Calu3 (cell line): ENCODE measurements around the gene AZGP1. TPM values are rescaled to one million over a fixed set of nuclear protein-coding genes. Genes with fewer than 3 reads are reported as not detected.

Experiments used
- BruUV-seq: library from RNA; stranded (reverse); fragments of 400-500 nt; replicated peaks from 2 replicates; lab custom pipeline; 2021; lab: Mats Ljungman, UMichigan
- CTCF ChIA-PET: fragments of 300-600 bp; sonication (Branson Sonifier 250); formaldehyde crosslinking; loops from one replicate; lab custom pipeline; 2022; ENCODE audit warnings: antibody characterized with exemption; lab: Charles Lee
- DNase-seq: peaks from one replicate; pipeline ENCODE4 v3.0.0; 2022
- H3K27ac Mint-ChIP-seq: one replicate; pipeline ENCODE4 v1.8.0; 2022; ENCODE audit warnings: mixed read lengths; ENCODE audit not compliant: unreplicated experiment
- H3K27me3 Mint-ChIP-seq: one replicate; pipeline ENCODE4 v1.8.0; 2022; ENCODE audit warnings: mixed read lengths; ENCODE audit not compliant: unreplicated experiment
- H3K36me3 Mint-ChIP-seq: one replicate; pipeline ENCODE4 v1.8.0; 2022; ENCODE audit warnings: mild to moderate bottlenecking, moderate library complexity, mixed read lengths; ENCODE audit not compliant: insufficient read depth, unreplicated experiment
- H3K4me1 Mint-ChIP-seq: one replicate; pipeline ENCODE4 v1.8.0; 2022; ENCODE audit warnings: mild to moderate bottlenecking, low read depth, mixed read lengths; ENCODE audit not compliant: unreplicated experiment
- H3K4me3 Mint-ChIP-seq: one replicate; pipeline ENCODE4 v1.8.0; 2022; ENCODE audit warnings: mild to moderate bottlenecking, low read depth, moderate library complexity, mixed read lengths; ENCODE audit not compliant: unreplicated experiment
- H3K9me3 Mint-ChIP-seq: one replicate; pipeline ENCODE4 v1.8.0; 2022; ENCODE audit warnings: low read depth, mixed read lengths; ENCODE audit not compliant: unreplicated experiment
- intact Hi-C: fragments of 100-400 bp; cut with micrococcal nuclease; formaldehyde crosslinking; loops from one replicate; pipeline ENCODE4 v1.10.0; 2022; ENCODE audit not compliant: unreplicated experiment
- total RNA-seq: library from RNA; stranded (reverse); gene quantifications from 2 replicates; pipeline ENCODE4 v1.2.3, GENCODE V29; 2022
- TF ChIP-seq, protein P1 (sequence below): fragments of 200-600 bp; IDR thresholded peaks from one replicate; pipeline ENCODE4 v1.8.0; 2022; ENCODE audit warnings: antibody characterized with exemption; ENCODE audit not compliant: unreplicated experiment

Gene AZGP1
- total RNA-seq, 1 experiment from 2014 or later = 25.6 TPM

DNA sequence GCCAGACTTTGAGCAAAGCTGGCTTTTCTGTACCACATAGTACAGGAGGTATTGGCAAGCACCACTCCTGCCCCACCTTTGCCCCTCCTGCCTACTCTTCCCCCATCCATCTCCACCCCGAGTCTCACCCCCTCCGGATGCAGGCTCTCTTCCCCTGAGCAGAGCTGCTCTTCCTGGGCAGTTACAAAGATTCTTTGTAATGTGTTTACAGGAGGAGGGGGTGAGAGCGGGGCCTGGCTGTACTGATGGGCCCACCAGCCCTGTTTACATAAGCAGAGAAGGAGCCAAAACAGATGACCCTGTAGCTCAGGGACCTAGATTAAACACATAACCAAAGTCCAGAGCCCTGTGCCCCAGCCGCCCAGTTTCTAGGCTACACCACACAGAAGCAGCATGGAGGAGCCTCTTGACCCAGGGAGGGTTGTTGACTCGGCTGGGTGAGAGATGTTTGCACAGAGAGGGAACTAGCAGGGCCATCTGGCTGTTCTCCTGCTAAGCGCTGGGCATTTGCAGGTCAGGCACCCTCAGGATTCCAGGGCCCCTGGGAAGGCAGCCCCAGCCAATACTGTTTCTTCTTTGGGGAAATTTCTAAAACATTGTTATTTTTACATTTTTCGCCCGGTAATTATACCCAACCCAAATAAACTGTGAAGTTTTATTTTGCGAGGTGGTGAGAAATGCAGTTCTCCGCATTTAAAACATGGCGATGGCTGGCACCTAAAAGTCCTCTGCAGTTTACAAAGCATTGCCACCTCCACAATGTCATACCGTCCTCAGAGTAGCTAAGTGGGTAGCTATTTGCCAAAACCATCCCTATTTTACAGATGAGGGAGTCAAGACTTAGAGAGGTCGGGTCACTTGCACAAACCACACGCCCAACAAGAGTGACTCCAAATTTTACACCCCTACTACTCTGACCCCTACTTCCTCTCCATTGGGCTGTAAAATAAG lies 28.2 kb upstream of the AZGP1 start:
- no peak overlapping the region for H3K4me3 Mint-ChIP-seq
- H3K9me3 Mint-ChIP-seq = no peaks in the 10 kb centered on the region
- DNase-seq = no peak
- BruUV-seq = no TSS peak
- peaks cover 8% of the 10 kb centered on the region for H3K4me1 Mint-ChIP-seq
- intact Hi-C loops = no loop called here
- H3K27ac Mint-ChIP-seq = no peak overlapping the region
- TF ChIP-seq, protein P1, sequence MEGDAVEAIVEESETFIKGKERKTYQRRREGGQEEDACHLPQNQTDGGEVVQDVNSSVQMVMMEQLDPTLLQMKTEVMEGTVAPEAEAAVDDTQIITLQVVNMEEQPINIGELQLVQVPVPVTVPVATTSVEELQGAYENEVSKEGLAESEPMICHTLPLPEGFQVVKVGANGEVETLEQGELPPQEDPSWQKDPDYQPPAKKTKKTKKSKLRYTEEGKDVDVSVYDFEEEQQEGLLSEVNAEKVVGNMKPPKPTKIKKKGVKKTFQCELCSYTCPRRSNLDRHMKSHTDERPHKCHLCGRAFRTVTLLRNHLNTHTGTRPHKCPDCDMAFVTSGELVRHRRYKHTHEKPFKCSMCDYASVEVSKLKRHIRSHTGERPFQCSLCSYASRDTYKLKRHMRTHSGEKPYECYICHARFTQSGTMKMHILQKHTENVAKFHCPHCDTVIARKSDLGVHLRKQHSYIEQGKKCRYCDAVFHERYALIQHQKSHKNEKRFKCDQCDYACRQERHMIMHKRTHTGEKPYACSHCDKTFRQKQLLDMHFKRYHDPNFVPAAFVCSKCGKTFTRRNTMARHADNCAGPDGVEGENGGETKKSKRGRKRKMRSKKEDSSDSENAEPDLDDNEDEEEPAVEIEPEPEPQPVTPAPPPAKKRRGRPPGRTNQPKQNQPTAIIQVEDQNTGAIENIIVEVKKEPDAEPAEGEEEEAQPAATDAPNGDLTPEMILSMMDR = no peak
- CTCF ChIA-PET = no interaction called here
- no peaks in the 10 kb centered on the region for H3K27me3 Mint-ChIP-seq
- H3K36me3 Mint-ChIP-seq = no peaks in the 10 kb centered on the region

DNA sequence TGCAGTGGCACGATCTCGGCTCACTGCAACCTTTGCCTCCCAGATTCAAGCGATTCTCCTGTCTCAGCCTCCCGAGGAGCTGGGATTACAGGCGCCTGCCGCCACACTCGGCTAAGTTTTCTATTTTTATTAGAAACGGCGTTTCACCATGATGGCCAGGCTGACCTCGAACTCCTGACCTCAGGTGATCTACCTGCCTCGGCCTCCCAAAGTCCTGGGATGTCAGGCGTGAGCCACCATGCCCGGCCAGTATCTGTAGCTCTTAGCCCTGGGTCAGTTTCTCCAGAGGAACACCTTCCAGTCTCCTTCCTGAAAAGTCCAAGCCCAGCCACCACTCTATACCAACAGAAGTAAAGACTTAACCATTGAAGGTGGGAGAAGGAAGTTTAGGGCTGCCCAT lies 24.4 kb upstream of the AZGP1 start:
- BruUV-seq = no TSS peak
- TF ChIP-seq, protein P1 = no peak
- H3K27me3 Mint-ChIP-seq = peaks cover 13% of the 10 kb centered on the region
- peaks cover 11% of the 10 kb centered on the region for H3K4me1 Mint-ChIP-seq
- intact Hi-C loops = no loop called here
- H3K4me3 Mint-ChIP-seq = no peak overlapping the region
- DNase-seq = no peak
- H3K36me3 Mint-ChIP-seq = peaks cover 5% of the 10 kb centered on the region
- no peaks in the 10 kb centered on the region for H3K9me3 Mint-ChIP-seq
- no peak overlapping the region for H3K27ac Mint-ChIP-seq
- CTCF ChIA-PET = no interaction called here

DNA sequence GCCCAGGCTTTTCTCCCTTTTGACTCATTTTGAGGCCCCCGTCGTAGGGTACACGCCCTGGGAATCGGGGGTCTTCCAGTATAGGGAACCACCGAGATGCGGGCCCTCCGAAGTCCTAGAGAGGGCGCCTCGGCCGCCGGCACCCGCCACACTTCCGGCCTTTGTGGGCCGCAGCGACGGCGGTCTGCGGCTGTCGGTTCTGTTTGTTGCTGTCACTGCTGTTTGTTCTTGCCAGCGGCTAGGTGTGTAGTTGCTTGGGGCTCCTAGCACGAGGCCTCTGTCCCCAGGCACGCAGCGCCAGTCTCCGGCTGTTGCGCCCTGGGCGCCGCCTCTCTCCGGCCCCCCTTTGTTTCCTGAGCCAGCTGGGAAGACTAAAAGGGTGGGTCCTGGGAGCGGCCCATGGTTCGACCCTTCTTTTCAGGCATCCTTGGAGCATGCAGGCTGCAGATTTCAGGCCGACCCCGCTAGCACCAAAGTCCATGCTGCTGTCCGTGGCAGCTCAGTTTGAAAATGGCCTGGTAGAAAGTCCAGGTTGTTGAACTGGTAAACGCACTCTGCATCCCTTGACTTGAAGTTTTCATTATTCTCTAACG lies 21.8 kb upstream of the AZGP1 start:
- intact Hi-C loops = no loop called here
- H3K9me3 Mint-ChIP-seq = no peaks in the 10 kb centered on the region
- TF ChIP-seq, protein P1 = peak; percentile 16
- H3K36me3 Mint-ChIP-seq = peaks cover 5% of the 10 kb centered on the region
- H3K27ac Mint-ChIP-seq = peak overlapping the region; percentile 43
- DNase-seq = peak; percentile 19
- no TSS peak for BruUV-seq
- peaks cover 11% of the 10 kb centered on the region for H3K4me1 Mint-ChIP-seq
- peak overlapping the region; percentile 65 for H3K4me3 Mint-ChIP-seq
- CTCF ChIA-PET = interaction anchor here (0.7 kb wide), 2 partner anchors 75 to 128 kb away, joined by 3 to 4 read pairs; no protein-coding TSS in a partner anchor
- peaks cover 13% of the 10 kb centered on the region for H3K27me3 Mint-ChIP-seq

DNA sequence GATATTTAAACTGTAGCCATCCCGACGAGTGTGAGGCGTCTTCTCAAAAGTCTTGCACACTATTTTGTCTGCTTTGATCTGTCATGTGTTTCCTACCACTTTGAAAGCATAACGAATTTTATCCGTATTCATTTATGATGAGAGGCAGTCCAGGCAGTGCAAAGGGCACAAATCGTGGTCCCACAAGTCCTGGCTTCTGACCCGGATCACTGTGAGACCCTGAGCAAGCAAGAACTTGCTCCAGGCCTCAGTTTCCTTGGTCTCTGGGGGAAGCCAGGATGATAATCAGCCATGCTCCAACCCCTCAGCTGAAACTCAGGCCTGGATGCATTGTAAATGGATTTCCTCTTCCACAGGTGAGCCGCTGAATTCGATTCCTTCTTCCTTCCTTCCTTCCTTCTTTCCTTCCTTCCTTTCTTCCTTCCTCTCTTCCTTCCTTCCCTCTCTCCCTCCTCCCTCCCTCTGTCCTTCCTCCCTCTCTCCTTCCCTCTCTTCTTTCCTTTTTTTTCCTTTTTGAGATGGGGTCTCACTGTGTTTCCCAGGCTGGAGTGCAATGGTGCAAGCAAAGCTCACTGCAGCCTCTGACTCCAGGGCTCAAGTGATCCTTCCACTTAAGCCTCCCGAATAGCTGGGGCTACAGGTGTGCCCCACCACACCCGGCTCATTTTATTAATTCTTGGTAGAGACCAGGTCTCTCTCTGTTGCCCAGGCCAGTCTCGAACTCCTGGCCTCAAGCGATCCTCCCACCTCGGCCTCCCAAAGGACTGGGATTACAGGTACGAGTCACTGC lies 21.1 kb upstream of the AZGP1 start:
- Mint-ChIP-seq H3K4me1 (peaks cover 11% of the 10 kb centered on the region), H3K4me3 (peak overlapping the region; percentile 65), H3K27me3 (peaks cover 13% of the 10 kb centered on the region), H3K27ac (peak overlapping the region; percentile 43), H3K9me3 (no peaks in the 10 kb centered on the region), H3K36me3 (peaks cover 5% of the 10 kb centered on the region)
- TF ChIP-seq, protein P1 = no peak
- CTCF ChIA-PET = interaction anchor here (0.7 kb wide), 2 partner anchors 74 to 129 kb away, joined by 3 to 4 read pairs; no protein-coding TSS in a partner anchor
- BruUV-seq = no TSS peak
- intact Hi-C loops = no loop called here
- DNase-seq = no peak
